Measurements from ENCODE around the gene SCUBE1.

- no peak for TF ChIP-seq CTCF (IDR thresholded peaks at IDR 0.05; ENCODE audit: low read length)
- TF ChIP-seq EZH2 (IDR thresholded peaks at IDR 0.05; ENCODE audit: borderline replicate concordance, low read length), result no peak
Observed at GRCh38 chr22:43314611-43315010, 28.6 kb downstream of the SCUBE1 start.

Measured in OCI-LY1 (cell line).